Measurements from ENCODE around the gene COA1.
"Not testable (repeated sequence)": the region's sequence is repeated elsewhere in the genome, so short reads cannot be mapped to it uniquely, and the experiment has no call there.

Gene COA1

GRCh38 chr7:43758029-43758821 is 28.9 kb upstream of the COA1 start, which contains the start of gene BLVRA:
Gene BLVRA, plus strand, starts transcription at chr7:43758680. Its CDS starts 12,479 bp downstream, at chr7:43771159.
- peak; percentile 29 for DNase-seq (ENCODE audit: low read depth)

- no peak for DNase-seq (ENCODE audit: low read depth)
Measured at GRCh38 chr7:43757073-43757720, 27.9 kb upstream of the COA1 start.

- DNase-seq (ENCODE audit: low read depth): no peak
Measured at GRCh38 chr7:43756368-43757072, 27.2 kb upstream of the COA1 start.

- no peak for DNase-seq (ENCODE audit: low read depth)
Measured at GRCh38 chr7:43754596-43754995, 25.3 kb upstream of the COA1 start.

GRCh38 chr7:43753843-43754242 is 24.5 kb upstream of the COA1 start:
- DNase-seq (ENCODE audit: low read depth): no peak

- DNase-seq (ENCODE audit: low read depth): no peak
Measured at GRCh38 chr7:43753271-43753810, 24.0 kb upstream of the COA1 start.

- no peak for DNase-seq (ENCODE audit: low read depth)
Measured at GRCh38 chr7:43752411-43752810, 23.1 kb upstream of the COA1 start.

GRCh38 chr7:43750016-43750887 is 20.9 kb upstream of the COA1 start:
- no peak for DNase-seq (ENCODE audit: low read depth)

GRCh38 chr7:43749383-43749940 is 20.1 kb upstream of the COA1 start:
- no peak for DNase-seq (ENCODE audit: low read depth)

- DNase-seq (ENCODE audit: low read depth): no peak
Measured at GRCh38 chr7:43747328-43748105, 18.2 kb upstream of the COA1 start.

GRCh38 chr7:43742692-43743091 is 13.4 kb upstream of the COA1 start:
- DNase-seq (ENCODE audit: low read depth): no peak

GRCh38 chr7:43737467-43738127 is 8.3 kb upstream of the COA1 start:
- DNase-seq (ENCODE audit: low read depth): no peak

GRCh38 chr7:43735802-43736603 is 6.7 kb upstream of the COA1 start:
- DNase-seq (ENCODE audit: low read depth): no peak

GRCh38 chr7:43735403-43735801 is 6.1 kb upstream of the COA1 start:
- no peak for DNase-seq (ENCODE audit: low read depth)

GRCh38 chr7:43734575-43735332 is 5.4 kb upstream of the COA1 start:
- DNase-seq (ENCODE audit: low read depth): not testable (repeated sequence)

GRCh38 chr7:43731494-43731893 is 2.2 kb upstream of the COA1 start:
- DNase-seq (ENCODE audit: low read depth): not testable (repeated sequence)

- DNase-seq (ENCODE audit: low read depth): no peak
Measured at GRCh38 chr7:43729924-43730248, 563 bp upstream of the COA1 start.

- DNase-seq (ENCODE audit: low read depth): no peak
Measured at GRCh38 chr7:43727494-43727893, 1.8 kb downstream of the COA1 start.

Data from stimulated activated CD8-positive, alpha-beta memory T cell treated with anti-CD3 and anti-CD28 coated beads, Interleukin-15, amount 100 ng/mL, for 1 hour (primary cell).